Activated CD4-positive, alpha-beta T cell treated with anti-CD3 and anti-CD28 coated beads for 36 hours (primary cell): ENCODE measurements around the gene PDE4B. TPM values are rescaled to one million over a fixed set of nuclear protein-coding genes. Genes with fewer than 3 reads are reported as not detected.

Experiments
- ATAC-seq: fragments of 200-7000 bp; cut with Tn5 transposase; one replicate; pipeline ENCODE4 v1.10.0; 2021; ENCODE audit warnings: mild to moderate bottlenecking, moderate library complexity
- CTCF ChIA-PET: fragments of 350-600 bp; sonication (Branson Sonifier 250); formaldehyde crosslinking; loops from one replicate; lab custom pipeline; 2021; ENCODE audit warnings: antibody characterized with exemption; lab: Charles Lee
- POLR2A ChIA-PET: fragments of 350-600 bp; sonication (Branson Sonifier 250); formaldehyde crosslinking; loops from one replicate; lab custom pipeline; 2021; ENCODE audit warnings: antibody characterized with exemption, inconsistent platforms; lab: Charles Lee
- DNase-seq: peaks from one replicate; pipeline ENCODE4 v3.0.0-alpha.2; 2020
- H3K27ac Mint-ChIP-seq: one replicate; pipeline ENCODE4 v1.8.0; 2021; ENCODE audit warnings: mixed read lengths
- H3K27me3 Mint-ChIP-seq: one replicate; pipeline ENCODE4 v1.8.0; 2021; ENCODE audit warnings: mixed read lengths
- H3K36me3 Mint-ChIP-seq: one replicate; pipeline ENCODE4 v1.8.0; 2021; ENCODE audit warnings: low read depth, mixed read lengths
- H3K4me1 Mint-ChIP-seq: one replicate; pipeline ENCODE4 v1.8.0; 2021; ENCODE audit warnings: mixed read lengths
- H3K4me3 Mint-ChIP-seq: one replicate; pipeline ENCODE4 v1.8.0; 2021; ENCODE audit warnings: mild to moderate bottlenecking, moderate library complexity, mixed read lengths
- H3K9me3 Mint-ChIP-seq: one replicate; pipeline ENCODE4 v1.8.0; 2021; ENCODE audit warnings: low read depth, mixed read lengths
- intact Hi-C, 2 experiments: fragments of 100-400 bp; cut with DNase I in 1 of 2; cut with micrococcal nuclease in 1 of 2; formaldehyde crosslinking; loops; one replicate each; pipeline versions ENCODE4 v1.14.2 to v1.15.1; 2022 to 2024; cut with DNase I, micrococcal nuclease
- total RNA-seq, 2 experiments: library from RNA; stranded (reverse); gene quantifications; one replicate each; pipeline ENCODE4 v1.2.3, GENCODE V29; 2021

Gene PDE4B
- total RNA-seq, 2 experiments from 2014 or later: 24.2 to 24.7 TPM

DNA sequence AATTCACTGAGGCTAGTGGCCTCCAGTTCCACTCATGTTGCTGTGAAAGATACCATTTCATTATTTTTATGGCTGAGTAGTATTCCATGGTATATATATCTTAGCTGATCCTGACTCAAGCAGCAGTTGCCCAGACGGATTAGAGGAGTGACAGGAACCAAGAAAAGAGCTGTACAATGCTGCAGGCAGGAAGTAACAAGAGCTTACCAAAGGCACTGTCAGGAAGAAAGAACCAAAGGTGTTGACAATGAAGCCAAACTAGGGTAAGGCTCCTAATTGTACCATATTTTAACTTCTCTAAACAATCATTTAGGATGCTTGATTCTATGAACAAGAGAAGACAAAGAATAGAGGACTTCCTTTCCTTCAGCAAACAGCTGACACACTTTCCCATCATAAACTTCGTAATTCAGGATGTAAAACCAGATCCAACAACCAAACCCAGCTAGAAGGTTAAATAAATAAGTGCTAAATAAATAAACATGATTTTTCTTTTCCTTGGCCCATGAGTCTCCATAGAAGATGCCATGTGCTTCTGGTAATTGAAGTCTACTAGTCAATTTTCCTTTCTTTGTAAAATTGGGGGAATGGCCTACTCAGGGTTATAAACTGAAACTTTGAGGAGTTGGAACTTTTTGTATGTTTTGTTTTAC lies 493.0 kb downstream of the PDE4B start:
- DNase-seq (no peak), ATAC-seq (no peak)
- H3K4me1 Mint-ChIP-seq: peaks cover 89% of the 10 kb centered on the region
- intact Hi-C loops: loop anchor here (10.0 kb wide), 3 partner anchors 889 to 1049 kb away; no protein-coding TSS in a partner anchor
- H3K9me3 Mint-ChIP-seq: no peaks in the 10 kb centered on the region
- H3K36me3 Mint-ChIP-seq: no peaks in the 10 kb centered on the region
- H3K27ac Mint-ChIP-seq: no peak overlapping the region
- H3K27me3 Mint-ChIP-seq: no peaks in the 10 kb centered on the region
- H3K4me3 Mint-ChIP-seq: no peak overlapping the region
- ChIA-PET CTCF (interaction anchor here (0.8 to 3.1 kb wide), 5 partner anchors 14 to 160 kb away, joined by 3 to 10 read pairs (median 4); no protein-coding TSS in a partner anchor), POLR2A (interaction anchor here (1.2 kb wide), 1 partner anchor 66 kb away, joined by 3 read pairs; no protein-coding TSS in a partner anchor)

DNA sequence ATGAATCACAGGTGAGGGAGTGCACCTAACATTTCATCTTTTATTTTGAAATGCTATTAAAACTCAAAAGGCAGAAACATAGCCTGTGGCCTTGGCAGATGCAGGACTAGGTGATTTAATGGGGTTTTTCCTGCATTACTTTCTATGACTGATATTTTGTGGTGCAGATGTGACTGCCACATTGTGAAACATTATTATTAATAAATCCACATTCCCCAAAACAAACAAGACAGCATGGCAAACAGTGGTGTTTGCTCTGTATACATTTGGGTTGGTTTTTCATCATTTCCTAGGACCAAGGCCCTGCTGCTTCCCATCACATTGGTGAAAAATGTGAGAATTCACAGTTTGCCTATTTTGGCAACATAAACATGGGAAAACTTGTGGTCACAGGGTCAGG lies 493.6 kb downstream of the PDE4B start:
- DNase-seq: no peak
- Mint-ChIP-seq H3K4me1 (peaks cover 89% of the 10 kb centered on the region), H3K27ac (no peak overlapping the region), H3K4me3 (no peak overlapping the region), H3K36me3 (no peaks in the 10 kb centered on the region), H3K27me3 (no peaks in the 10 kb centered on the region), H3K9me3 (no peaks in the 10 kb centered on the region)
- no peak for ATAC-seq
- intact Hi-C loops: loop anchor here (10.0 kb wide), 3 partner anchors 888 to 1048 kb away; no protein-coding TSS in a partner anchor
- ChIA-PET CTCF (interaction anchor here (0.7 to 3.1 kb wide), 7 partner anchors 13 to 160 kb away, joined by 3 to 10 read pairs (median 3); no protein-coding TSS in a partner anchor), POLR2A (interaction anchor here (1.2 kb wide), 1 partner anchor 65 kb away, joined by 3 read pairs; no protein-coding TSS in a partner anchor)

DNA sequence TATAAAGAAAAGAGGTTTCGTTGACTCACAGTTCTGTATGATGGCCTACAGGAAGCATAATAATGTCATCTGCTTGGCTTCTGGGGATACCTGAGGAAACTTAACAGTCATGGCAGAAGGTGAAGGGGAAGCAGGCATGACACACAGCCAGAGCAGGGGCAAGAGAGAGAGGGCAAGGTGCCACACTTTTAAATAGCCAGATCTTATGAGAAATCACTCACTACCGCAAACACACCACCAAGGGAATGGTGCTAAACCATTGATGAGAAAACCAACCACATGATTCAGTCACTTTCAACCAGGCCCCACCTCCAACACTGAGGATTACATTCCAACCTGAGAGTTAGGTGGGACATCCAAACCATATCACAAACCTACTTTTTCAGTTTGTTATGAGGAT lies 495.4 kb downstream of the PDE4B start:
- no peaks in the 10 kb centered on the region for H3K36me3 Mint-ChIP-seq
- no peaks in the 10 kb centered on the region for H3K9me3 Mint-ChIP-seq
- H3K27ac Mint-ChIP-seq: no peak overlapping the region
- H3K27me3 Mint-ChIP-seq: no peaks in the 10 kb centered on the region
- intact Hi-C loops: loop anchor here (10.0 kb wide), 3 partner anchors 887 to 1047 kb away; no protein-coding TSS in a partner anchor
- DNase-seq (peak; percentile 55), ATAC-seq (peak; percentile 37)
- POLR2A ChIA-PET: no interaction called here
- peaks cover 74% of the 10 kb centered on the region for H3K4me1 Mint-ChIP-seq
- CTCF ChIA-PET: interaction anchor here (0.9 to 3.1 kb wide), 5 partner anchors 37 to 79 kb away, joined by 3 to 10 read pairs (median 3); no protein-coding TSS in a partner anchor
- H3K4me3 Mint-ChIP-seq: no peak overlapping the region

- CTCF ChIA-PET: interaction anchor here (0.6 to 1.3 kb wide), 9 partner anchors 10 to 146 kb away, joined by 3 to 4 read pairs (median 3); no protein-coding TSS in a partner anchor
- DNase-seq: no peak
- Mint-ChIP-seq H3K27ac (no peak overlapping the region), H3K9me3 (no peaks in the 10 kb centered on the region), H3K4me3 (no peak overlapping the region), H3K27me3 (no peaks in the 10 kb centered on the region), H3K4me1 (peaks cover 64% of the 10 kb centered on the region), H3K36me3 (no peaks in the 10 kb centered on the region)
- intact Hi-C loops: no loop called here
- no peak for ATAC-seq
- POLR2A ChIA-PET: no interaction called here
Measured at GRCh38 chr1:66290761-66291530, 498.3 kb downstream of the PDE4B start.

- H3K27me3 Mint-ChIP-seq: no peaks in the 10 kb centered on the region
- peaks cover 60% of the 10 kb centered on the region for H3K4me1 Mint-ChIP-seq
Measured at GRCh38 chr1:66291531-66291864, 498.8 kb downstream of the PDE4B start.

DNA sequence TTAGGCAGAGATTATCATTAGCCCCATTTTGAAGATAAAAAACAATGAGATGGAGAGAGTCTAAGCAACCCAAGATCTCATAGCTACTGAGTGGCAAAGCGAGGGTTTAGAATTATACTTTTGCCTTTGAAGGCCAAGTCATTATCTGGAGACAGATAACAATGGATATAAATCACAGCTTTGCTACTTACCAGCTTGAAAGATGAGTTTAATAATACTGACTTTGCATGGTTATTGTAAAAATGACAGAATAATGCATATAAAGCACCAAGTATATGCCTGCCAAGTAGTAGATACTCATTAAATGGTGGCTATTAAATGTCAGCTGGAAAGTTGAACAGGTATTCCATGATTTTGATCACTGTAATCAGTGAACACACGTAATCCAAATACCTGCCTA lies 499.6 kb downstream of the PDE4B start:
- ATAC-seq (no peak), DNase-seq (no peak)
- peaks cover 60% of the 10 kb centered on the region for H3K4me1 Mint-ChIP-seq
- H3K9me3 Mint-ChIP-seq: no peaks in the 10 kb centered on the region
- H3K27me3 Mint-ChIP-seq: no peaks in the 10 kb centered on the region
- no peaks in the 10 kb centered on the region for H3K36me3 Mint-ChIP-seq
- POLR2A ChIA-PET: interaction anchor here (0.5 kb wide), 1 partner anchor 14 kb away, joined by 3 read pairs; no protein-coding TSS in a partner anchor
- CTCF ChIA-PET: interaction anchor here (0.6 kb wide), 1 partner anchor 214 kb away, joined by 3 read pairs; no protein-coding TSS in a partner anchor
- intact Hi-C loops: no loop called here
- no peak overlapping the region for H3K4me3 Mint-ChIP-seq
- no peak overlapping the region for H3K27ac Mint-ChIP-seq

More at GRCh38 chr1:66291531-66291864, 498.8 kb downstream of the PDE4B start:
- intact Hi-C loops: no loop called here
- POLR2A ChIA-PET: no interaction called here
- ATAC-seq (no peak), DNase-seq (no peak)
- no peaks in the 10 kb centered on the region for H3K9me3 Mint-ChIP-seq
- CTCF ChIA-PET: interaction anchor here (0.6 to 1.3 kb wide), 3 partner anchors 9 to 85 kb away, joined by 3 to 4 read pairs (median 3); no protein-coding TSS in a partner anchor
- no peak overlapping the region for H3K4me3 Mint-ChIP-seq
- no peak overlapping the region for H3K27ac Mint-ChIP-seq
- no peaks in the 10 kb centered on the region for H3K36me3 Mint-ChIP-seq

DNA sequence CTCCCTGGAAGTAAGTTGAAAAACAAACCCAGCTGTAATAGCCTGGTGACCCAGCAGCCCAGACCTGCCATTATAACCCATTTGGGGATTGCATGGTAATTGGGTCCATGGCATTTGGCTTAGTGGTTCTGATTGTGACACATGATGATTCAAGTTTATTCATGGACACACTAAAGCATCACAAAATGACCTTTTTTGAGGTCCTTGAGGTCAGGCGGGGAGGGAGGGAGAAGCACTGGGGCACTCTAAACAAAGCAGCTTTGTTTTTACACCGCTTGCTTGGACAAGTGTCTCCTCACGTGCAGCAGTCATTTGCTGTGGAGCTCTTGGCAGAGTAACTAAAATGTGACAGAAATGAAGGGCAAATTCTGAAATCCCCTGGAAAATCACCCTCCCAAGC lies 500.2 kb downstream of the PDE4B start:
- intact Hi-C loops: no loop called here
- peaks cover 57% of the 10 kb centered on the region for H3K4me1 Mint-ChIP-seq
- no peaks in the 10 kb centered on the region for H3K9me3 Mint-ChIP-seq
- no peak overlapping the region for H3K27ac Mint-ChIP-seq
- DNase-seq (no peak), ATAC-seq (no peak)
- no peaks in the 10 kb centered on the region for H3K27me3 Mint-ChIP-seq
- CTCF ChIA-PET: interaction anchor here (0.7 to 1.1 kb wide), 2 partner anchors 9 to 49 kb away, joined by 3 read pairs; no protein-coding TSS in a partner anchor
- POLR2A ChIA-PET: interaction anchor here (0.5 kb wide), 1 partner anchor 15 kb away, joined by 3 read pairs; no protein-coding TSS in a partner anchor
- no peaks in the 10 kb centered on the region for H3K36me3 Mint-ChIP-seq
- no peak overlapping the region for H3K4me3 Mint-ChIP-seq

- POLR2A ChIA-PET: interaction anchor here (0.6 to 0.9 kb wide), 4 partner anchors 37 to 65 kb away, joined by 4 to 6 read pairs (median 4); no protein-coding TSS in a partner anchor
- ATAC-seq: peak; percentile 90
- H3K4me1 Mint-ChIP-seq: peaks cover 52% of the 10 kb centered on the region
Measured at GRCh38 chr1:66294707-66295370, 502.1 kb downstream of the PDE4B start.

DNA sequence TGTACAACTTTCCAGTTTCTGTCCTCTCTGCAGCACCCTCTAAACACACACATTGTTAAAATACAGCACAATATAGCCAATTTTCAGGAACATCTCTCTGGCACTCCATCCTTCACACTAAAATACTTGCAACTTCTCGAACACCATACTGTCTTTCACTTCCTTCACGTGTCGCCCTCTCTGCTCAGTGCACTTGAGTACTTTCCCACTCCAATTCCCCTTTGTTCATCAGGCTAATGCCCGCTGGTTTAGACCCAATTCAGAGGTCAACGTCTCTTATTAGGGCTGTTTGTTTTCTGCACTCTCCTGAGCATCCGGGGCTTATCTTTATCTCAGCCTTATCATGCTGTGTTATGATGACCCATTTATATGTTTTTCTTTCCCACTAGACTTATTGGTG lies 503.1 kb downstream of the PDE4B start:
- H3K27ac Mint-ChIP-seq: peak overlapping the region; percentile 10
- peaks cover 49% of the 10 kb centered on the region for H3K4me1 Mint-ChIP-seq

More at GRCh38 chr1:66294707-66295370, 502.1 kb downstream of the PDE4B start:
- CTCF ChIA-PET: interaction anchor here (0.7 to 2.0 kb wide), 7 partner anchors 9 to 152 kb away, joined by 3 to 10 read pairs (median 4); no protein-coding TSS in a partner anchor
- H3K9me3 Mint-ChIP-seq: no peaks in the 10 kb centered on the region
- H3K36me3 Mint-ChIP-seq: no peaks in the 10 kb centered on the region
- no peak overlapping the region for H3K4me3 Mint-ChIP-seq
- DNase-seq: peak; percentile 41
- intact Hi-C loops: no loop called here
- H3K27me3 Mint-ChIP-seq: no peaks in the 10 kb centered on the region
- H3K27ac Mint-ChIP-seq: peak overlapping the region; percentile 81

DNA sequence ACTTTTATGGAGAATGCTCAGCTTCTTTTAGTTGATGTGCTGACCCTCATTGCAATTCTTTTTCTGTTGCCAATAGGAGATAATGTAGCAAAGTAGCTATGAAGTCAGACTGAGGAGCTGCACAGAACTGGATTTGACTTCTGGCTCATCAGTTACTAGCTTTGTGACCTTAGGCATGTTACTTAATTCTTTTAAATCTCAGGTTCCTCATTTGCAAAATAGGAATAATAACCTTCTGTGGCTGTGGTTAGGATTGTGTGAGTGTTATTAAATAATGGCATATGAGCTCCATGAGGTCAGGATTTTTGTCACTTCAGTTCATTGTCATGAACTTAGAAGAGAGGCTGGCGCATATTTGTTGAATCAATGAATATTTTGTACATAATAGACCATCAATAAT lies 503.7 kb downstream of the PDE4B start:
- H3K9me3 Mint-ChIP-seq: no peaks in the 10 kb centered on the region
- no peaks in the 10 kb centered on the region for H3K36me3 Mint-ChIP-seq
- POLR2A ChIA-PET: no interaction called here
- peaks cover 48% of the 10 kb centered on the region for H3K4me1 Mint-ChIP-seq
- DNase-seq (no peak), ATAC-seq (no peak)
- no peak overlapping the region for H3K27ac Mint-ChIP-seq
- intact Hi-C loops: no loop called here
- CTCF ChIA-PET: interaction anchor here (1.1 to 1.3 kb wide), 2 partner anchors 36 to 150 kb away, joined by 4 to 5 read pairs; no protein-coding TSS in a partner anchor
- H3K27me3 Mint-ChIP-seq: no peaks in the 10 kb centered on the region
- no peak overlapping the region for H3K4me3 Mint-ChIP-seq

More for the DNA sequence above, 503.1 kb downstream of the PDE4B start:
- no peaks in the 10 kb centered on the region for H3K9me3 Mint-ChIP-seq
- intact Hi-C loops: no loop called here
- H3K4me3 Mint-ChIP-seq: no peak overlapping the region
- no peaks in the 10 kb centered on the region for H3K27me3 Mint-ChIP-seq
- DNase-seq (no peak), ATAC-seq (no peak)
- ChIA-PET POLR2A (no interaction called here), CTCF (interaction anchor here (1.1 to 1.4 kb wide), 3 partner anchors 36 to 150 kb away, joined by 4 to 5 read pairs (median 4); no protein-coding TSS in a partner anchor)
- H3K36me3 Mint-ChIP-seq: no peaks in the 10 kb centered on the region
